ENCODE measurements around the gene ANKMY2. TPM values are rescaled to one million over a fixed set of nuclear protein-coding genes. Genes with fewer than 3 reads are reported as not detected.

ANKMY2 gene
- total and polyA plus RNA-seq, 3 donors from 2014 or later, result 13.4 to 17.5 (median 17.0) TPM

- H3K9me3 ChIP-seq, result no peaks in the 10 kb centered on the region
- no peaks in the 10 kb centered on the region for H3K27me3 ChIP-seq
- no peak for DNase-seq
- H3K36me3 ChIP-seq (ENCODE audit: low read depth, missing control alignments), result no peaks in the 10 kb centered on the region
- H3K27ac ChIP-seq, result no peak overlapping the region
- intact Hi-C loops (cut with DNase I; ENCODE audit: low total_unique reads), result no loop called here
- no peaks in the 10 kb centered on the region for H3K4me1 ChIP-seq
- TF ChIP-seq, protein P1, sequence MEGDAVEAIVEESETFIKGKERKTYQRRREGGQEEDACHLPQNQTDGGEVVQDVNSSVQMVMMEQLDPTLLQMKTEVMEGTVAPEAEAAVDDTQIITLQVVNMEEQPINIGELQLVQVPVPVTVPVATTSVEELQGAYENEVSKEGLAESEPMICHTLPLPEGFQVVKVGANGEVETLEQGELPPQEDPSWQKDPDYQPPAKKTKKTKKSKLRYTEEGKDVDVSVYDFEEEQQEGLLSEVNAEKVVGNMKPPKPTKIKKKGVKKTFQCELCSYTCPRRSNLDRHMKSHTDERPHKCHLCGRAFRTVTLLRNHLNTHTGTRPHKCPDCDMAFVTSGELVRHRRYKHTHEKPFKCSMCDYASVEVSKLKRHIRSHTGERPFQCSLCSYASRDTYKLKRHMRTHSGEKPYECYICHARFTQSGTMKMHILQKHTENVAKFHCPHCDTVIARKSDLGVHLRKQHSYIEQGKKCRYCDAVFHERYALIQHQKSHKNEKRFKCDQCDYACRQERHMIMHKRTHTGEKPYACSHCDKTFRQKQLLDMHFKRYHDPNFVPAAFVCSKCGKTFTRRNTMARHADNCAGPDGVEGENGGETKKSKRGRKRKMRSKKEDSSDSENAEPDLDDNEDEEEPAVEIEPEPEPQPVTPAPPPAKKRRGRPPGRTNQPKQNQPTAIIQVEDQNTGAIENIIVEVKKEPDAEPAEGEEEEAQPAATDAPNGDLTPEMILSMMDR (IDR thresholded peaks at IDR 0.05), result no peak
- no peak for TF ChIP-seq POLR2A (IDR thresholded peaks at IDR 0.05)
- WGBS, 2 donors, result 93 to 94% methylated on average over 4 of the region's 4 CpGs
- H3K4me3 ChIP-seq, result no peak overlapping the region
These were observed 86.7 kb downstream of the ANKMY2 start for GRCh38 chr7:16558761-16559302.

- H3K27ac ChIP-seq, result no peak overlapping the region
- H3K4me3 ChIP-seq, result no peak overlapping the region
- H3K4me1 ChIP-seq, result no peaks in the 10 kb centered on the region
- H3K9me3 ChIP-seq, result no peaks in the 10 kb centered on the region
- intact Hi-C loops (cut with DNase I; ENCODE audit: low total_unique reads), result no loop called here
- no peak for TF ChIP-seq POLR2A (IDR thresholded peaks at IDR 0.05)
- TF ChIP-seq, protein P1 (IDR thresholded peaks at IDR 0.05), result no peak
- 44 to 67% methylated on average over 2 of the region's 2 CpGs for WGBS, 2 donors
- H3K27me3 ChIP-seq, result no peaks in the 10 kb centered on the region
- DNase-seq, result no peak
- H3K36me3 ChIP-seq (ENCODE audit: low read depth, missing control alignments), result no peaks in the 10 kb centered on the region
These were observed 89.2 kb downstream of the ANKMY2 start for GRCh38 chr7:16556359-16556758.

DNA sequence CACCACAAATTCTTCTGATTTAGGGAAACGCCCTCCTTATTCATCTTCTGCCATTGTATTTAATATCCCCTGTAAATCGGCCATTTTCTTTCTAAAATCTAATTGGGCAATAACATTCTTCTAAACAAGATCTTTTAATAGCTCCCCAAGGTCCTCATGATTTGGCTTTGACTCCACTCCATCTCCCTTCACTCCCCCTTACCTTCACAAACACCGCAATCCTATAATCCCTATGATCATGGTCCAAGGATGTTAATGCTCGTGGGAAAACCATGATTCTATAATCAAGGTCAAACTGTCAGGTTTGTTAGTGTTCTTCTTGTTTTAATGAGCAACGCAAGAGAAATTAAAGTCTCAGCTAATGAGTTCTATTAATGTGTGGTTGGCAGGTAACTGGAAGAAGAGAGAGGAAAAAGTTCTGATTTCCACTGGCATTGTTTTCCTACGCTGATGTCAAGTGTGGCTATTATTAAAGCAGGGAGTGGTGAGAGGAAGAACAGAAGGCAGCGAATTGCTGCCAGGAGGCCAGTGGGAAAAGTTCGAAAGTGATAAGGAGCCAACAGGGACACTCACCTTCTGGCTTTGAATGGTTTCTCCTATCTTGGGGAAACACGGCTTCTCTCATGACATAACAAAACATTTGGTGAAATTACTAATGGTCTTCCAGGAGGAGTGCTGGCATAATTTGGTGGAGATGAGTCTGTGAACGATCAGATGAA lies 90.9 kb downstream of the ANKMY2 start:
- no peak for DNase-seq
- Histone ChIP-seq H3K4me3 (no peak overlapping the region), H3K27ac (no peak overlapping the region), H3K27me3 (no peaks in the 10 kb centered on the region), H3K9me3 (no peaks in the 10 kb centered on the region), H3K4me1 (no peaks in the 10 kb centered on the region), H3K36me3 (ENCODE audit: low read depth, missing control alignments) (no peaks in the 10 kb centered on the region)
- intact Hi-C loops (cut with DNase I; ENCODE audit: low total_unique reads), result no loop called here
- WGBS, 2 donors, result 64 to 65% methylated on average over 10 of the region's 10 CpGs
- TF ChIP-seq, protein P1 (IDR thresholded peaks at IDR 0.05), result no peak
- no peak for TF ChIP-seq POLR2A (IDR thresholded peaks at IDR 0.05)

DNA sequence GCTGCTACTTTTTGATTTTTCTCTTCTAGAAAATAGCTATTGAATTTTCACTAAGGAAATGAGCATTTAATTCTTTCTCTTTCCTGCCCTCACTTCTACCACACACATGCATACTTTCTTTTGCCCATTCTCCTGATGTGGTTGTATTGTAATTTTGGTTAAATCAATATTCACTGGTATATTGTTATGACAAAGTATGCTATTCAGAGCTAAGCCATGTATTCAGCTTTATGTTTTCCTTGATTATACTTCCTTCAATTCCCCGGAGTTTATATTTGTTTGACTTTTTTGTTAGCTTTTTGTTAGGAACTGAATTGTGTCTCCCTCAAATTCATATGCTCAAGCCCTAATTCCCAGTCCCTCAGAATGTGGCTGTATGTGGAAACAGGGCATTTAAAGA lies 94.9 kb downstream of the ANKMY2 start:
- 83 to 92% methylated on average over 1 of the region's 1 CpG for WGBS, 2 donors
- Histone ChIP-seq H3K27ac (no peak overlapping the region), H3K4me1 (no peaks in the 10 kb centered on the region), H3K27me3 (no peaks in the 10 kb centered on the region), H3K4me3 (no peak overlapping the region), H3K36me3 (ENCODE audit: low read depth, missing control alignments) (no peaks in the 10 kb centered on the region), H3K9me3 (no peaks in the 10 kb centered on the region)
- TF ChIP-seq POLR2A (IDR thresholded peaks at IDR 0.05), result no peak
- TF ChIP-seq, protein P1 (IDR thresholded peaks at IDR 0.05), result no peak
- intact Hi-C loops (cut with DNase I; ENCODE audit: low total_unique reads), result no loop called here
- DNase-seq, result no peak

Other genes starting within 250 kb of the ANKMY2 start
- 1 to 10 TPM; 2.1 to 3.7 TPM for gene CRPPA, start 224.2 kb downstream of the ANKMY2 start, total RNA-seq
- 1.5 TPM for gene CRPPA, start 224.2 kb downstream of the ANKMY2 start, polyA plus RNA-seq (ENCODE audit: insufficient read depth, low read depth, low replicate concordance)
- 1 to 10 TPM; 1.5 to 3.8 TPM for gene SOSTDC1, start 180.0 kb downstream of the ANKMY2 start, total RNA-seq
- 5.1 TPM for gene SOSTDC1, start 180.0 kb downstream of the ANKMY2 start, polyA plus RNA-seq (ENCODE audit: insufficient read depth, low read depth, low replicate concordance)
- gene LRRC72, start 118.9 kb downstream of the ANKMY2 start, total RNA-seq, result under 1 TPM; 0.79 to 0.81 TPM
- 8.6 TPM for gene LRRC72, start 118.9 kb downstream of the ANKMY2 start, polyA plus RNA-seq (ENCODE audit: insufficient read depth, low read depth, low replicate concordance)
- gene BZW2, start 427 bp upstream of the ANKMY2 start, total RNA-seq, result 10 to 100 TPM; 25.8 to 36.5 TPM
- gene BZW2, start 427 bp upstream of the ANKMY2 start, polyA plus RNA-seq (ENCODE audit: insufficient read depth, low read depth, low replicate concordance), result 23.2 TPM
- 10 to 100 TPM; 10.6 to 13.0 TPM for gene TSPAN13, start 108.0 kb upstream of the ANKMY2 start, total RNA-seq
- gene TSPAN13, start 108.0 kb upstream of the ANKMY2 start, polyA plus RNA-seq (ENCODE audit: insufficient read depth, low read depth, low replicate concordance), result 10.0 TPM
- under 1 TPM in 1 of 2 donors, not detected in 1; 0.16 TPM for gene AGR2, start 159.2 kb upstream of the ANKMY2 start, total RNA-seq
- 1.5 TPM for gene AGR2, start 159.2 kb upstream of the ANKMY2 start, polyA plus RNA-seq (ENCODE audit: insufficient read depth, low read depth, low replicate concordance)
- gene AGR3, start 236.2 kb upstream of the ANKMY2 start, total RNA-seq, result not detected
- gene AGR3, start 236.2 kb upstream of the ANKMY2 start, polyA plus RNA-seq (ENCODE audit: insufficient read depth, low read depth, low replicate concordance), result 2.0 TPM